LHCN-M2 (cell line): ENCODE measurements around the gene ZNF438. TPM values are rescaled to one million over a fixed set of nuclear protein-coding genes. Genes with fewer than 3 reads are reported as not detected.
"Not testable (repeated sequence)": the region's sequence is repeated elsewhere in the genome, so short reads cannot be mapped to it uniquely, and the experiment has no call there.

Source experiments
- DNase-seq: peaks from one replicate; pipeline ENCODE4 v3.0.0-alpha.2; 2012; ENCODE audit warnings: low read depth
- total RNA-seq: library from RNA; depleted of rRNA; stranded (reverse); fragments of >200 nt; gene quantifications from 2 replicates; pipeline ENCODE4 v1.2.3, GENCODE V29; 2014

Gene ZNF438
- total RNA-seq, 1 experiment from 2014 or later, result 5.1 TPM

GRCh38 chr10:31042670-31043069, 11.0 kb upstream of the ZNF438 start:
- no peak for DNase-seq

- no peak for DNase-seq
These were observed 9.3 kb upstream of the ZNF438 start for GRCh38 chr10:31041011-31041410.

- DNase-seq, result not testable (repeated sequence)
These were observed 7.3 kb upstream of the ZNF438 start for GRCh38 chr10:31039006-31039405.

GRCh38 chr10:31037749-31038148, 6.1 kb upstream of the ZNF438 start:
- DNase-seq, result no peak

- DNase-seq, result peak; percentile 58
These were observed 4.5 kb upstream of the ZNF438 start for GRCh38 chr10:31036209-31036608.

GRCh38 chr10:31035266-31035798, 3.7 kb upstream of the ZNF438 start:
- DNase-seq, result no peak

GRCh38 chr10:31034098-31034909, 2.6 kb upstream of the ZNF438 start:
- DNase-seq, result peak; percentile 97

- no peak for DNase-seq
These were observed 1.5 kb upstream of the ZNF438 start for GRCh38 chr10:31033147-31033546.

GRCh38 chr10:31032258-31033132, 830 bp upstream of the ZNF438 start:
- peak; percentile 93 for DNase-seq

GRCh38 chr10:31031205-31031557, 484 bp downstream of the ZNF438 start:
- DNase-seq, result no peak

GRCh38 chr10:31030800-31031199, 865 bp downstream of the ZNF438 start:
- DNase-seq, result no peak

GRCh38 chr10:31030260-31030659, 1.4 kb downstream of the ZNF438 start:
- DNase-seq, result peak; percentile 75

- DNase-seq, result no peak
These were observed 3.6 kb downstream of the ZNF438 start for GRCh38 chr10:31028081-31028480.

- not testable (repeated sequence) for DNase-seq
These were observed 5.4 kb downstream of the ZNF438 start for GRCh38 chr10:31026279-31026678.

GRCh38 chr10:31025142-31025541, 6.5 kb downstream of the ZNF438 start:
- no peak for DNase-seq

- DNase-seq, result no peak
These were observed 8.1 kb downstream of the ZNF438 start for GRCh38 chr10:31023558-31023957.

GRCh38 chr10:31020209-31020608, 11.5 kb downstream of the ZNF438 start:
- DNase-seq, result no peak

GRCh38 chr10:31018962-31019361, 12.7 kb downstream of the ZNF438 start:
- DNase-seq, result no peak

GRCh38 chr10:31018356-31018750, 13.3 kb downstream of the ZNF438 start:
- DNase-seq, result no peak

GRCh38 chr10:31017534-31018355, 13.9 kb downstream of the ZNF438 start:
- DNase-seq, result no peak

- DNase-seq, result no peak
These were observed 17.3 kb downstream of the ZNF438 start for GRCh38 chr10:31014161-31014875.
